ENCODE results near the gene PSIP1.

DNA sequence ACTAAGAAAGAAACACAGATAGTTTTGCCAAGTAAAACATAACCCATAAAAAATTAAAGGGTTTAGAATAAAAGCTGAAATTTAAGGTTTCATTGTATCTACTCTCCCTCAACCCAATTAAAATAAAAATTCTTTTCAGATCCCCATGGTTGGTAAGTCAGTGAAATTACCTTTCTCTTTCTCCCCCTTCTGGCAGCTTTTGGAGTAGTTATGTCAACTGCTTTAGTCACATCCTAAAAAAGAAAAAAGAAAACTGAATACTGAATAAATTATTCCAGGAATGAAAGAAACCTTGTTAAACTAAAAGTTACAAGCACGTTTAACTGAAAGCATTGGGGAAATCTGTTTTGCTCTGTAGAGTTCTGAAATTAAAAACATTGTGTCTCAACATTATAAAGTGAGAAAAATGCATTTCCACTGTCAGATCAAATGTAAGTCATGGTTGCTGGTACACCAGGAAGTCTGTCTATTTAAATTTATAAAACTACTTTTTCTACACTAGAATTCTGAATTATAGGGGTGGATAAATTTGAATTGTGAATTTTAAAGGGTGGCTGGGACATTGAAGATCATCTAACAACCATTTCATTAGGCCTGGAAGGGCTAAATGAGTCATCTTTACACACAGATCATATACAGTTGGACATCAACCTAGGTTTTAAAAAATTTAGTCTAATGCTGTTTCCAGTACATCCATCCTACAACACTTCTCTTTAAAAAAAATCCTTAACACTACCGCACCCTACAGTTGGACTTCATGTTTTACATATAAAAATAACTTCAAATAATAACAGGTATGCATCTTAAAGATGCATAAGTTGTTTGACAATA is 24.7 kb downstream of the PSIP1 start:
- TF ChIP-seq, protein P1, sequence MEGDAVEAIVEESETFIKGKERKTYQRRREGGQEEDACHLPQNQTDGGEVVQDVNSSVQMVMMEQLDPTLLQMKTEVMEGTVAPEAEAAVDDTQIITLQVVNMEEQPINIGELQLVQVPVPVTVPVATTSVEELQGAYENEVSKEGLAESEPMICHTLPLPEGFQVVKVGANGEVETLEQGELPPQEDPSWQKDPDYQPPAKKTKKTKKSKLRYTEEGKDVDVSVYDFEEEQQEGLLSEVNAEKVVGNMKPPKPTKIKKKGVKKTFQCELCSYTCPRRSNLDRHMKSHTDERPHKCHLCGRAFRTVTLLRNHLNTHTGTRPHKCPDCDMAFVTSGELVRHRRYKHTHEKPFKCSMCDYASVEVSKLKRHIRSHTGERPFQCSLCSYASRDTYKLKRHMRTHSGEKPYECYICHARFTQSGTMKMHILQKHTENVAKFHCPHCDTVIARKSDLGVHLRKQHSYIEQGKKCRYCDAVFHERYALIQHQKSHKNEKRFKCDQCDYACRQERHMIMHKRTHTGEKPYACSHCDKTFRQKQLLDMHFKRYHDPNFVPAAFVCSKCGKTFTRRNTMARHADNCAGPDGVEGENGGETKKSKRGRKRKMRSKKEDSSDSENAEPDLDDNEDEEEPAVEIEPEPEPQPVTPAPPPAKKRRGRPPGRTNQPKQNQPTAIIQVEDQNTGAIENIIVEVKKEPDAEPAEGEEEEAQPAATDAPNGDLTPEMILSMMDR (IDR thresholded peaks at IDR 0.05; ENCODE audit: low read depth, low read length): peak; percentile 51
- no peak for TF ChIP-seq MYC (IDR thresholded peaks at IDR 0.05; ENCODE audit: low read depth, low read length)
